ENCODE data around the gene RBM24. TPM values are rescaled to one million over a fixed set of nuclear protein-coding genes. Genes with fewer than 3 reads are reported as not detected.

RBM24 gene
- total RNA-seq, 1 donor from 2014 or later = 13.2 TPM

- Mint-ChIP-seq H3K4me1 (ENCODE audit: unreplicated experiment) (no peaks in the 10 kb centered on the region), H3K36me3 (ENCODE audit: unreplicated experiment) (peaks cover 4% of the 10 kb centered on the region), H3K27ac (ENCODE audit: unreplicated experiment) (no peak overlapping the region), H3K4me3 (ENCODE audit: unreplicated experiment) (no peak overlapping the region), H3K27me3 (ENCODE audit: unreplicated experiment) (peaks cover 26% of the 10 kb centered on the region), H3K9me3 (ENCODE audit: unreplicated experiment) (peaks cover 11% of the 10 kb centered on the region)
- no peak for TF ChIP-seq CTCF (IDR thresholded peaks at IDR 0.05)
- DNase-seq (ENCODE audit: extremely low spot score, unreplicated experiment) = no peak
Measured at GRCh38 chr6:17242087-17242486, 39.1 kb upstream of the RBM24 start.

DNA sequence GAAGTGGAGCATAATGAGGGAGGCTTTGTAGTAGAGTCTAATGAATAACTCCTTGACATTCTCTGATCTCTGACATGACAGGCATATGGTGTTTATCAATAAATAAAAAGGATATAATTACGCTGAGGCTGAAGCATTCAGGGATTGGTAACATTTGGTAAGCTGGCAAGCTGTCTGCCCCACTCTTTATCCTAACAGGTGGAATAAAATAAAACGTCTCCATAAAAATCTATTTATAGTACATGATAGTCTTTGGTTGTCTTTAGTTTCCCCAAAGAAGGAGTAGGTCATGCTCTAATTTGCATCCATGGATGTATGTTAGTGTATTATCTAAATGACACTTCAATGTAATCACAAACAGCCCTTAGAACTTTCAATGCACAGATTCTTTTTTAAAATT is 30.9 kb upstream of the RBM24 start:
- no peak overlapping the region for H3K27ac Mint-ChIP-seq (ENCODE audit: unreplicated experiment)
- no peak for TF ChIP-seq CTCF (IDR thresholded peaks at IDR 0.05)
- DNase-seq (ENCODE audit: extremely low spot score, unreplicated experiment) = no peak
- peaks cover 12% of the 10 kb centered on the region for H3K27me3 Mint-ChIP-seq (ENCODE audit: unreplicated experiment)
- H3K36me3 Mint-ChIP-seq (ENCODE audit: unreplicated experiment) = no peaks in the 10 kb centered on the region
- peaks cover 9% of the 10 kb centered on the region for H3K9me3 Mint-ChIP-seq (ENCODE audit: unreplicated experiment)
- no peaks in the 10 kb centered on the region for H3K4me1 Mint-ChIP-seq (ENCODE audit: unreplicated experiment)
- H3K4me3 Mint-ChIP-seq (ENCODE audit: unreplicated experiment) = no peak overlapping the region

GRCh38 chr6:17251953-17252352 is 29.2 kb upstream of the RBM24 start:
- Mint-ChIP-seq H3K27ac (ENCODE audit: unreplicated experiment) (no peak overlapping the region), H3K4me3 (ENCODE audit: unreplicated experiment) (no peak overlapping the region), H3K27me3 (ENCODE audit: unreplicated experiment) (peaks cover 8% of the 10 kb centered on the region), H3K9me3 (ENCODE audit: unreplicated experiment) (peaks cover 9% of the 10 kb centered on the region), H3K4me1 (ENCODE audit: unreplicated experiment) (no peaks in the 10 kb centered on the region), H3K36me3 (ENCODE audit: unreplicated experiment) (no peaks in the 10 kb centered on the region)
- DNase-seq (ENCODE audit: extremely low spot score, unreplicated experiment) = no peak
- no peak for TF ChIP-seq CTCF (IDR thresholded peaks at IDR 0.05)

DNA sequence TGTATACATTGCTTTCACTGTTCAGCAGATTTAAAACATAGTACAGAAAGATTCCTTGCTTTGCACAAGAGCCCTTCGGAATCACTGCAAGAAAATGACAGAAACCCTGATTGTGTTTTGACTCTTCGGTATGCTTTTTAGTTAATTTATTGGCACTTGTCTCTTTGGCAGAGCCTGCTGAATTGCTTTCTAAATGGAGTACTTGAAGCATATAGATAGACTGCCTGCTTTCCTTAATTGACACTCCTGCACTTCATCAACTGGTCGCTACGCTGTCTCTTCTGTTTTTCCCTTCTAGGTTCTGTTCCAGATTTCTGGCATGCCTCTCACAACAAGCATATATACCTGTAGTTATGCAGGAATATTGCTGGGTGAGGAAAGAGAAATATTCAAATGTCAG is 22.4 kb upstream of the RBM24 start:
- H3K27ac Mint-ChIP-seq (ENCODE audit: unreplicated experiment) = no peak overlapping the region
- no peaks in the 10 kb centered on the region for H3K36me3 Mint-ChIP-seq (ENCODE audit: unreplicated experiment)
- no peak for DNase-seq (ENCODE audit: extremely low spot score, unreplicated experiment)
- H3K4me3 Mint-ChIP-seq (ENCODE audit: unreplicated experiment) = no peak overlapping the region
- no peaks in the 10 kb centered on the region for H3K27me3 Mint-ChIP-seq (ENCODE audit: unreplicated experiment)
- H3K9me3 Mint-ChIP-seq (ENCODE audit: unreplicated experiment) = no peaks in the 10 kb centered on the region
- TF ChIP-seq CTCF (IDR thresholded peaks at IDR 0.05) = no peak
- no peaks in the 10 kb centered on the region for H3K4me1 Mint-ChIP-seq (ENCODE audit: unreplicated experiment)

DNA sequence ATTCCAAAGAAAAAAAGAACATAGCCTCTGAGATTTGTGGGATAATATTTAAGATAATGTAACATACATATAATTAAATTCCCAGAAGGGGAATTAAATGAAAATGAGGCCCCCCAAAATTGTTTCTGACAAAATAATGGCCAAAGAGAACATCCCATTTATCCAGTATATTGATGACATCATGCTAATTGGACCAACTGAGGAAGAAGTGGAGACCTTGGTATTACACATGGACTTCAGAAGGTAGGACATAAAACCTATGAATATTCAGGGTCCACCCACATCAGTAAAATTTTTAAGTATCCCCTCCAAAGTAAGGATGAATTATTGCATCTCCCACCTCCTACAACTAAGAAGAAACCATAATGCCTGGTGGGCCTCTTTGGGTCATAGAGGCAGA is 15.6 kb upstream of the RBM24 start:
- TF ChIP-seq CTCF (IDR thresholded peaks at IDR 0.05) = no peak
- Mint-ChIP-seq H3K27me3 (ENCODE audit: unreplicated experiment) (no peaks in the 10 kb centered on the region), H3K4me1 (ENCODE audit: unreplicated experiment) (peaks cover 23% of the 10 kb centered on the region), H3K27ac (ENCODE audit: unreplicated experiment) (no peak overlapping the region), H3K36me3 (ENCODE audit: unreplicated experiment) (no peaks in the 10 kb centered on the region), H3K4me3 (ENCODE audit: unreplicated experiment) (no peak overlapping the region), H3K9me3 (ENCODE audit: unreplicated experiment) (no peaks in the 10 kb centered on the region)
- DNase-seq (ENCODE audit: extremely low spot score, unreplicated experiment) = no peak

Measured in osteocyte (in vitro differentiated cells).